ENCODE data around the gene RAB3GAP2.
"Not testable (repeated sequence)": the region's sequence is repeated elsewhere in the genome, so short reads cannot be mapped to it uniquely, and the experiment has no call there.

RAB3GAP2 gene

GRCh38 chr1:220204758-220205157 is 67.5 kb downstream of the RAB3GAP2 start:
- not testable (repeated sequence) for DNase-seq (ENCODE audit: low read depth, low spot score)

- DNase-seq (ENCODE audit: low read depth, low spot score), result no peak
Measured at GRCh38 chr1:220203816-220204215, 68.4 kb downstream of the RAB3GAP2 start.

- DNase-seq (ENCODE audit: low read depth, low spot score), result no peak
Measured at GRCh38 chr1:220198186-220199005, 73.9 kb downstream of the RAB3GAP2 start.

GRCh38 chr1:220195701-220196100 is 76.6 kb downstream of the RAB3GAP2 start:
- no peak for DNase-seq (ENCODE audit: low read depth, low spot score)

GRCh38 chr1:220189750-220190347 is 82.4 kb downstream of the RAB3GAP2 start:
- DNase-seq (ENCODE audit: low read depth, low spot score), result no peak

GRCh38 chr1:220188538-220188937 is 83.7 kb downstream of the RAB3GAP2 start:
- no peak for DNase-seq (ENCODE audit: low read depth, low spot score)

GRCh38 chr1:220186752-220187151 is 85.5 kb downstream of the RAB3GAP2 start:
- no peak for DNase-seq (ENCODE audit: low read depth, low spot score)

GRCh38 chr1:220184506-220184905 is 87.7 kb downstream of the RAB3GAP2 start:
- DNase-seq (ENCODE audit: low read depth, low spot score), result no peak

- no peak for DNase-seq (ENCODE audit: low read depth, low spot score)
Measured at GRCh38 chr1:220182656-220183055, 89.6 kb downstream of the RAB3GAP2 start.

- DNase-seq (ENCODE audit: low read depth, low spot score), result no peak
Measured at GRCh38 chr1:220182111-220182510, 90.1 kb downstream of the RAB3GAP2 start.

GRCh38 chr1:220176540-220176939 is 95.7 kb downstream of the RAB3GAP2 start:
- no peak for DNase-seq (ENCODE audit: low read depth, low spot score)

- DNase-seq (ENCODE audit: low read depth, low spot score), result no peak
Measured at GRCh38 chr1:220170836-220171526, 101.3 kb downstream of the RAB3GAP2 start.

- DNase-seq (ENCODE audit: low read depth, low spot score), result not testable (repeated sequence)
Measured at GRCh38 chr1:220169887-220170286, 102.4 kb downstream of the RAB3GAP2 start.

- DNase-seq (ENCODE audit: low read depth, low spot score), result no peak
Measured at GRCh38 chr1:220166853-220167252, 105.4 kb downstream of the RAB3GAP2 start.

- no peak for DNase-seq (ENCODE audit: low read depth, low spot score)
Measured at GRCh38 chr1:220164517-220164916, 107.7 kb downstream of the RAB3GAP2 start.

- DNase-seq (ENCODE audit: low read depth, low spot score), result no peak
Measured at GRCh38 chr1:220164116-220164515, 108.1 kb downstream of the RAB3GAP2 start.

- no peak for DNase-seq (ENCODE audit: low read depth, low spot score)
Measured at GRCh38 chr1:220160027-220160426, 112.2 kb downstream of the RAB3GAP2 start.

- no peak for DNase-seq (ENCODE audit: low read depth, low spot score)
Measured at GRCh38 chr1:220159041-220159440, 113.2 kb downstream of the RAB3GAP2 start.

- not testable (repeated sequence) for DNase-seq (ENCODE audit: low read depth, low spot score)
Measured at GRCh38 chr1:220158530-220158929, 113.7 kb downstream of the RAB3GAP2 start.

- no peak for DNase-seq (ENCODE audit: low read depth, low spot score)
Measured at GRCh38 chr1:220157738-220158137, 114.5 kb downstream of the RAB3GAP2 start.

- DNase-seq (ENCODE audit: low read depth, low spot score), result no peak
Measured at GRCh38 chr1:220156620-220157146, 115.6 kb downstream of the RAB3GAP2 start.

- no peak for DNase-seq (ENCODE audit: low read depth, low spot score)
Measured at GRCh38 chr1:220153147-220153546, 119.1 kb downstream of the RAB3GAP2 start.
